ENCODE data around the gene CAND1. TPM values are rescaled to one million over a fixed set of nuclear protein-coding genes. Genes with fewer than 3 reads are reported as not detected.

Gene CAND1
- total and polyA plus RNA-seq, 8 donors: 11.6 to 175 (median 32.1) TPM

DNA sequence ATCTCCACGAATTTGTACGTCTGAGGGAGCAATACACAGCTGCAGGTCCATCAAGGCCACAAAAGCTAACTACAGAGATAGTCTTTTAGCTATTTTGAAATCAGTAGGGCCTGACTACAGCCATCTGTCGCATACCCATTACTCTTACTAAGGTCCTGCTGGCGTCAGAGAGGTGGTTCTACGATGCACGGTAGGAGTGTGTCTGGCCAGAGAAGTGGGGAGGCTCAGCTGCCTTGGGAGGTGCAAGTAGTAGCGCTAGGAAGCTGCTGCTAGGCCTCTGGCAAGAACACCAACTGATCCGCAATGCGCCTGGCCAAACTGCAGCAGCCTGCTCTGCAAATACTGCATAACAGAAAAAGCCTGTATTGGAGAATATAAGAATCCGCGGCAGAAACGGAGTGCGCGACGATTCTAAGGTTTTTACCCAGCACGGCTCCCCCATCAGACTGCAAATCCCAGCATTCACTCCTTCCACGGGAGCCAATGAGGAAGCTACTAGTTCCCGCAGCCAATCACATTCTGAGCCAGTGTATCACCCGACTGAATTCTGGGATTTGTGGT is 743 bp upstream of the CAND1 start:
- intact Hi-C loops (cut with DNase I; ENCODE audit: low total_unique reads): no loop called here
- Histone ChIP-seq H3K4me1 (peaks cover 14 to 42% (median 27%) of the 10 kb centered on the region in 4 donors), H3K36me3 (no peaks in the 10 kb centered on the region), H3K27ac (peak overlapping the region; percentile 81 to 99 (median 99)), H3K9me3 (no peaks in the 10 kb centered on the region), H3K4me3 (peak overlapping the region; percentile 85 to 94 (median 87)), H3K27me3 (no peaks in the 10 kb centered on the region)
- 2 to 3% (median 3%) methylated on average over 19 of the region's 19 CpGs for WGBS, 5 donors
- DNase-seq: peak; percentile 87 to 99
- TF ChIP-seq POLR2AphosphoS5 (IDR thresholded peaks at IDR 0.05) (peak in 1 of 3 donors; percentile 61), POLR2A (IDR thresholded peaks at IDR 0.05) (no peak)

- Histone ChIP-seq H3K4me1 (peaks cover 17 to 57% (median 40%) of the 10 kb centered on the region in 4 donors), H3K27me3 (no peaks in the 10 kb centered on the region), H3K36me3 (no peaks in the 10 kb centered on the region), H3K4me3 (peak overlapping the region; percentile 85 to 94 (median 87)), H3K9me3 (no peaks in the 10 kb centered on the region), H3K27ac (peak overlapping the region; percentile 97 to 99 (median 99))
- DNase-seq: peak; percentile 52 to 79
- WGBS, 5 donors: 0 to 1% (median 0%) methylated on average over 40 to 61 of the region's 61 CpGs
- intact Hi-C loops (cut with DNase I; ENCODE audit: low total_unique reads): no loop called here
- peak in 1 of 7 experiments; percentile 3 for TF ChIP-seq CTCF (IDR thresholded peaks at IDR 0.05)
- TF ChIP-seq EP300 (IDR thresholded peaks at IDR 0.05): peak; percentile 11
- TF ChIP-seq POLR2A (IDR thresholded peaks at IDR 0.05): no peak
These were observed 745 bp downstream of the CAND1 start for GRCh38 chr12:67269633-67270573.

DNA sequence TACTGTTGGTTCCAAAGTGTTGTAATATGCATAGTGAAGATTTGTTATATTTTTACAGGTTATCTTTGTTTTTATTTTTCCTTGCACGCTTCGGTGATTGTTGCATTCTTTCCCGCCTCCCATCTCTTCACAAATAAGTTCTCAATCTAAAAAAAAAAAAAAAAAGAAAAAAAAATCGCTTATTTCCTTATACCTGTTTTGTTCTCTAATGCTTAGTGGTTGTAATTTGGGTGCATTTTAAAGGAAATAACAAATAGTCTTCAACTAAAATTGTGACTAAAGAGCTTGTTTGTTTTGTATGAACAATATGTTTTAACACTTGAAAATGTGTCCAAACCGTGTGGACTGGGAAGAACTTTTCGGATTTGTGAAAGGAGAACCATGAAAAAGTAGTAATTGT is 1.5 kb downstream of the CAND1 start:
- TF ChIP-seq POLR2AphosphoS5 (IDR thresholded peaks at IDR 0.05): no peak
- TF ChIP-seq POLR2A (IDR thresholded peaks at IDR 0.05): no peak
- TF ChIP-seq CTCF (IDR thresholded peaks at IDR 0.05): no peak
- no peak for TF ChIP-seq EP300 (IDR thresholded peaks at IDR 0.05)
- 1 to 4% (median 3%) methylated on average over 6 of the region's 6 CpGs for WGBS, 5 donors
- DNase-seq: no peak
- Histone ChIP-seq H3K27me3 (no peaks in the 10 kb centered on the region), H3K27ac (peak overlapping the region in 4 of 5 donors; percentile 97 to 99 (median 99)), H3K4me3 (peak overlapping the region; percentile 85 to 94 (median 87)), H3K36me3 (no peaks in the 10 kb centered on the region), H3K9me3 (no peaks in the 10 kb centered on the region), H3K4me1 (peaks cover 24 to 64% (median 46%) of the 10 kb centered on the region in 4 donors)
- intact Hi-C loops (cut with DNase I; ENCODE audit: low total_unique reads): no loop called here

DNA sequence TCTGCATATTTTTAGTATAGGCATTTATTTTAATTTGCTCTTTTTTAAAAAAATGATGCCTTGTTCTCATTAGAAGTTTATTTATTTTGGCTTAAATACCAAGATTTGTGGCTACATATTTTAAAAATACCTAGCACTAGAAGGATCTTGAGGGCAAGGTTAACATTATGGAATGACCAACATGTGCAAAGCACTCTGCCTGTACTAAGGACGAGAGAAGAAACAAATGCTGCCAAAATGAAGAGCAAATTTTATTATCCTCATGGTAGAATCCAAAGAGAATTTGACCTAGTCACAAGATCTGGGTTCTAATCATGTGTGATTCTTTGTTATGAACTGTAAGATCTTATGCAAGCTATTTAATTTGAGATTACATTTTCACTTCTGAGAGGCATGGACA is 2.8 kb downstream of the CAND1 start:
- no peak for DNase-seq
- intact Hi-C loops (cut with DNase I; ENCODE audit: low total_unique reads): no loop called here
- TF ChIP-seq POLR2AphosphoS5 (IDR thresholded peaks at IDR 0.05) (no peak), POLR2A (IDR thresholded peaks at IDR 0.05) (no peak), CTCF (IDR thresholded peaks at IDR 0.05) (no peak), EP300 (IDR thresholded peaks at IDR 0.05) (no peak)
- H3K4me1 ChIP-seq: peaks cover 30 to 78% (median 54%) of the 10 kb centered on the region in 4 donors
- no peaks in the 10 kb centered on the region for H3K9me3 ChIP-seq
- H3K27me3 ChIP-seq: no peaks in the 10 kb centered on the region
- no peaks in the 10 kb centered on the region for H3K36me3 ChIP-seq
- 16 to 35% (median 28%) methylated on average over 1 of the region's 1 CpG for WGBS, 5 donors
- H3K4me3 ChIP-seq: no peak overlapping the region
- peak overlapping the region in 1 of 5 donors; percentile 99 for H3K27ac ChIP-seq
